T-cell (primary cell): ENCODE results near the gene PCA3. TPM values are rescaled to one million over a fixed set of nuclear protein-coding genes. Genes with fewer than 3 reads are reported as not detected.

Experiments
- ATAC-seq, 4 experiments: fragments of 200-7000 bp in 3 of 4; fragments of 150-1000 bp in 1 of 4; cut with Tn5 transposase; replicated peaks in 1 of 4; 1 replicate in 3 of 4; 2 replicates in 1 of 4; pipeline ENCODE4 v1.10.0; 2021; ENCODE audit warnings: moderate library complexity in 3 of 4, mild to moderate bottlenecking in 2 of 4, moderate number of reproducible peaks in 1 of 4
- CTCF ChIA-PET, 2 donors: fragments of 300-600 bp; sonication (Branson Sonifier 250); formaldehyde crosslinking; loops; one replicate each; lab custom pipeline; 2022; ENCODE audit warnings: antibody characterized with exemption in 2 of 2; lab: Charles Lee
- POLR2A ChIA-PET, 2 donors: fragments of 300-600 bp; sonication (Branson Sonifier 250); formaldehyde crosslinking; loops; one replicate each; lab custom pipeline; 2022; ENCODE audit warnings: antibody characterized with exemption in 2 of 2; lab: Charles Lee
- DNase-seq, 35 experiments: peaks; one replicate each; pipeline versions ENCODE4 v3.0.0 to v3.0.0-alpha.2; 2013 to 2023
- H3K27ac ChIP-seq: one replicate; pipeline ENCODE4 v1.5.1; 2013; ENCODE audit warnings: low read length
- H3K27me3 ChIP-seq, 2 experiments: replicated peaks in 1 of 2; 1 replicate in 1 of 2; 2 replicates in 1 of 2; pipeline versions ENCODE4 v1.6.1 to v1.7.0; 2013; ENCODE audit warnings: low read length in 1 of 2, mixed read lengths in 1 of 2; ENCODE audit not compliant: control insufficient read depth in 2 of 2, insufficient read depth in 2 of 2; ENCODE audit errors: extremely low read depth in 1 of 2
- H3K36me3 ChIP-seq, 2 donors: 1 replicate in 1 of 2; 2 replicates in 1 of 2; pipeline versions ENCODE4 v1.6.1 to v1.7.0; 2013; ENCODE audit warnings: low read length in 1 of 2; ENCODE audit not compliant: control insufficient read depth in 2 of 2, insufficient read depth in 1 of 2; ENCODE audit errors: extremely low read depth in 1 of 2
- H3K4me1 ChIP-seq, 2 experiments: 1 replicate in 1 of 2; 2 replicates in 1 of 2; pipeline versions ENCODE4 v1.6.1 to v1.7.0; 2013; ENCODE audit warnings: low read length in 2 of 2, mixed read lengths in 1 of 2; ENCODE audit not compliant: insufficient read depth in 2 of 2, control insufficient read depth in 1 of 2; ENCODE audit errors: extremely low read depth in 1 of 2
- H3K4me3 ChIP-seq, 2 donors: 1 replicate in 1 of 2; 2 replicates in 1 of 2; pipeline versions ENCODE4 v1.5.1 to v1.7.0; 2013; ENCODE audit warnings: mild to moderate bottlenecking in 2 of 2, low read length in 1 of 2, moderate library complexity in 1 of 2; ENCODE audit not compliant: control insufficient read depth in 1 of 2; ENCODE audit errors: extremely low read depth in 1 of 2
- H3K9me3 ChIP-seq: 2 replicates; pipeline ENCODE4 v1.7.0; 2013
- H3K27ac Mint-ChIP-seq, 2 donors: one replicate each; pipeline ENCODE4 v1.8.0; 2020 to 2021; ENCODE audit warnings: mild to moderate bottlenecking in 2 of 2, mixed read lengths in 2 of 2
- H3K27me3 Mint-ChIP-seq, 2 donors: one replicate each; pipeline ENCODE4 v1.8.0; 2021 to 2022; ENCODE audit warnings: mixed read lengths in 2 of 2
- H3K36me3 Mint-ChIP-seq: one replicate; pipeline ENCODE4 v1.8.0; 2021; ENCODE audit warnings: mixed read lengths
- H3K4me1 Mint-ChIP-seq, 3 donors: one replicate each; pipeline ENCODE4 v1.8.0; 2020 to 2022; ENCODE audit warnings: mixed read lengths in 3 of 3, mild to moderate bottlenecking in 1 of 3
- H3K4me3 Mint-ChIP-seq, 3 donors: one replicate each; pipeline ENCODE4 v1.8.0; 2020 to 2022; ENCODE audit warnings: mild to moderate bottlenecking in 3 of 3, mixed read lengths in 3 of 3, moderate library complexity in 3 of 3
- H3K9me3 Mint-ChIP-seq, 3 donors: one replicate each; pipeline ENCODE4 v1.8.0; 2020 to 2022; ENCODE audit warnings: mixed read lengths in 3 of 3
- WGBS: methylation state at CpG from one replicate; pipeline ENCODE4 v1.1.5; 2013; ENCODE audit warnings: missing lambda C conversion rate; ENCODE audit not compliant: insufficient coverage; 5-methylcytosine and 5-hydroxymethylcytosine counted together
- total RNA-seq, 35 experiments: library from RNA in 6 of 35; stranded (reverse) in 6 of 35; fragments of 120-200 nt in 1 of 35; gene quantifications; one replicate each; pipeline versions ENCODE4 v1.2.1 to v1.2.4 and lab custom pipeline; 2013 to 2026

PCA3 gene
- total RNA-seq, 5 donors from 2014 or later (not counting 1 experiment from before 2014, with no cell fraction given), result not detected

GRCh38 chr9:76725011-76725546 lies 39.2 kb upstream of the PCA3 start:
- Histone ChIP-seq H3K36me3 (no peaks in the 10 kb centered on the region), H3K4me1 (no peaks in the 10 kb centered on the region), H3K9me3 (no peaks in the 10 kb centered on the region), H3K27ac (no peak overlapping the region), H3K27me3 (peaks cover 0 to 5% of the 10 kb centered on the region in 2 experiments), H3K4me3 (no peak overlapping the region)
- ChIA-PET CTCF (no interaction called here), POLR2A (no interaction called here)
- no peaks in the 10 kb centered on the region for H3K9me3 Mint-ChIP-seq
- H3K4me1 Mint-ChIP-seq, result no peaks in the 10 kb centered on the region
- no peak overlapping the region for H3K27ac Mint-ChIP-seq
- no peak for ATAC-seq
- WGBS, result 0% methylated on average over 2 of the region's 4 CpGs
- no peak overlapping the region for H3K4me3 Mint-ChIP-seq
- H3K36me3 Mint-ChIP-seq, result no peaks in the 10 kb centered on the region
- peaks cover 12 to 31% of the 10 kb centered on the region in 2 donors for H3K27me3 Mint-ChIP-seq
- no peak for DNase-seq

GRCh38 chr9:76725885-76726284 lies 38.4 kb upstream of the PCA3 start:
- Histone ChIP-seq H3K27ac (no peak overlapping the region), H3K9me3 (no peaks in the 10 kb centered on the region), H3K27me3 (peaks cover 0 to 5% of the 10 kb centered on the region in 2 experiments), H3K36me3 (no peaks in the 10 kb centered on the region), H3K4me3 (no peak overlapping the region), H3K4me1 (no peaks in the 10 kb centered on the region)
- no peak overlapping the region for H3K4me3 Mint-ChIP-seq
- no peak overlapping the region for H3K27ac Mint-ChIP-seq
- peaks cover 9 to 31% of the 10 kb centered on the region in 2 donors for H3K27me3 Mint-ChIP-seq
- no peaks in the 10 kb centered on the region for H3K9me3 Mint-ChIP-seq
- CTCF ChIA-PET, result no interaction called here
- ATAC-seq (no peak), DNase-seq (no peak)
- H3K36me3 Mint-ChIP-seq, result no peaks in the 10 kb centered on the region
- no peaks in the 10 kb centered on the region for H3K4me1 Mint-ChIP-seq
- WGBS, result 58% methylated on average over 4 of the region's 6 CpGs
- POLR2A ChIA-PET, result no interaction called here

- H3K27me3 Mint-ChIP-seq, result peaks cover 9 to 25% of the 10 kb centered on the region in 2 donors
- Histone ChIP-seq H3K27ac (no peak overlapping the region), H3K9me3 (no peaks in the 10 kb centered on the region), H3K4me3 (no peak overlapping the region), H3K4me1 (no peaks in the 10 kb centered on the region), H3K27me3 (peaks cover 0 to 4% of the 10 kb centered on the region in 2 experiments), H3K36me3 (no peaks in the 10 kb centered on the region)
- no peaks in the 10 kb centered on the region for H3K36me3 Mint-ChIP-seq
- H3K4me3 Mint-ChIP-seq, result no peak overlapping the region
- ChIA-PET CTCF (interaction anchor here in 1 of 2 donors (0.5 kb wide), 1 partner anchor 68 kb away, joined by 6 read pairs; no protein-coding TSS in a partner anchor), POLR2A (no interaction called here)
- ATAC-seq, result no peak
- no peaks in the 10 kb centered on the region for H3K4me1 Mint-ChIP-seq
- no peak overlapping the region for H3K27ac Mint-ChIP-seq
- H3K9me3 Mint-ChIP-seq, result no peaks in the 10 kb centered on the region
- no peak for DNase-seq
- WGBS, result no CpG with 5 or more reads among the region's 3 CpGs
Measured at GRCh38 chr9:76729116-76729515, 35.1 kb upstream of the PCA3 start.

GRCh38 chr9:76729980-76730737 lies 34.1 kb upstream of the PCA3 start:
- Histone ChIP-seq H3K36me3 (no peaks in the 10 kb centered on the region), H3K27ac (no peak overlapping the region), H3K9me3 (no peaks in the 10 kb centered on the region), H3K4me3 (no peak overlapping the region), H3K4me1 (no peaks in the 10 kb centered on the region), H3K27me3 (peaks cover 0 to 6% of the 10 kb centered on the region in 2 experiments)
- ChIA-PET CTCF (no interaction called here), POLR2A (no interaction called here)
- H3K27me3 Mint-ChIP-seq, result peaks cover 6 to 25% of the 10 kb centered on the region in 2 donors
- no peak for ATAC-seq
- no peaks in the 10 kb centered on the region for H3K36me3 Mint-ChIP-seq
- H3K27ac Mint-ChIP-seq, result no peak overlapping the region
- no peak for DNase-seq
- H3K4me1 Mint-ChIP-seq, result no peaks in the 10 kb centered on the region
- WGBS, result 80% methylated on average over 5 of the region's 8 CpGs
- no peaks in the 10 kb centered on the region for H3K9me3 Mint-ChIP-seq
- H3K4me3 Mint-ChIP-seq, result no peak overlapping the region

- CTCF ChIA-PET, result no interaction called here
- Mint-ChIP-seq H3K27ac (no peak overlapping the region), H3K4me1 (no peaks in the 10 kb centered on the region), H3K9me3 (no peaks in the 10 kb centered on the region), H3K27me3 (peaks cover 6 to 20% of the 10 kb centered on the region in 2 donors), H3K36me3 (no peaks in the 10 kb centered on the region), H3K4me3 (no peak overlapping the region)
- WGBS, result no CpG with 5 or more reads among the region's 6 CpGs
- H3K27me3 ChIP-seq, result peaks cover 0 to 6% of the 10 kb centered on the region in 2 experiments
- H3K4me3 ChIP-seq, result no peak overlapping the region
- no peak overlapping the region for H3K27ac ChIP-seq
- H3K9me3 ChIP-seq, result no peaks in the 10 kb centered on the region
- no peak for ATAC-seq
- no peaks in the 10 kb centered on the region for H3K36me3 ChIP-seq
- DNase-seq, result no peak
- H3K4me1 ChIP-seq, result no peaks in the 10 kb centered on the region
- POLR2A ChIA-PET, result no interaction called here
Measured at GRCh38 chr9:76730801-76731200, 33.4 kb upstream of the PCA3 start.

GRCh38 chr9:76732341-76732958 lies 31.8 kb upstream of the PCA3 start:
- ChIA-PET CTCF (no interaction called here), POLR2A (no interaction called here)
- no peaks in the 10 kb centered on the region for H3K9me3 Mint-ChIP-seq
- Histone ChIP-seq H3K27me3 (peaks cover 0 to 6% of the 10 kb centered on the region in 2 experiments), H3K4me3 (no peak overlapping the region), H3K27ac (no peak overlapping the region), H3K36me3 (no peaks in the 10 kb centered on the region), H3K4me1 (no peaks in the 10 kb centered on the region), H3K9me3 (no peaks in the 10 kb centered on the region)
- whole genome bisulfite sequencing, result 9% methylated on average over 1 of the region's 3 CpGs
- no peaks in the 10 kb centered on the region for H3K36me3 Mint-ChIP-seq
- no peak overlapping the region for H3K4me3 Mint-ChIP-seq
- DNase-seq (no peak), ATAC-seq (no peak)
- no peak overlapping the region for H3K27ac Mint-ChIP-seq
- H3K4me1 Mint-ChIP-seq, result no peaks in the 10 kb centered on the region
- peaks cover 3 to 15% of the 10 kb centered on the region in 2 donors for H3K27me3 Mint-ChIP-seq
